GM18502 (cell line): ENCODE data around the gene RARS2.

ENCODE experiments used
- ATAC-seq: cut with Tn5 transposase; IDR thresholded peaks from one replicate; pipeline ENCODE4 v1.9.1; 2021; ENCODE audit warnings: mild to moderate bottlenecking; ENCODE audit not compliant: unreplicated experiment, poor library complexity

RARS2 gene

GRCh38 chr6:87574237-87574804 is 15.5 kb downstream of the RARS2 start:
- ATAC-seq: no peak

GRCh38 chr6:87573307-87574024 is 16.3 kb downstream of the RARS2 start:
- no peak for ATAC-seq

GRCh38 chr6:87572883-87573282 is 16.9 kb downstream of the RARS2 start:
- ATAC-seq: no peak

- no peak for ATAC-seq
These were observed 17.8 kb downstream of the RARS2 start for GRCh38 chr6:87572021-87572420.

- no peak for ATAC-seq
These were observed 28.8 kb downstream of the RARS2 start for GRCh38 chr6:87561017-87561416.

- no peak for ATAC-seq
These were observed 31.3 kb downstream of the RARS2 start for GRCh38 chr6:87558446-87558845.

- ATAC-seq: no peak
These were observed 34.3 kb downstream of the RARS2 start for GRCh38 chr6:87555506-87555905.

- no peak for ATAC-seq
These were observed 36.5 kb downstream of the RARS2 start for GRCh38 chr6:87553159-87553765.

- ATAC-seq: no peak
These were observed 38.0 kb downstream of the RARS2 start for GRCh38 chr6:87551799-87552198.

- no peak for ATAC-seq
These were observed 45.4 kb downstream of the RARS2 start for GRCh38 chr6:87544474-87544735.

- ATAC-seq: no peak
These were observed 45.9 kb downstream of the RARS2 start for GRCh38 chr6:87543696-87544473.

- ATAC-seq: no peak
These were observed 48.0 kb downstream of the RARS2 start for GRCh38 chr6:87541744-87542143.

- ATAC-seq: no peak
These were observed 48.7 kb downstream of the RARS2 start for GRCh38 chr6:87541041-87541440.

- ATAC-seq: no peak
These were observed 49.2 kb downstream of the RARS2 start for GRCh38 chr6:87540539-87540938.

- no peak for ATAC-seq
These were observed 50.2 kb downstream of the RARS2 start for GRCh38 chr6:87539554-87539953.

GRCh38 chr6:87538510-87539260 is 51.1 kb downstream of the RARS2 start:
- ATAC-seq: no peak

GRCh38 chr6:87534377-87535047 is 55.3 kb downstream of the RARS2 start:
- no peak for ATAC-seq

GRCh38 chr6:87529221-87529620 is 60.6 kb downstream of the RARS2 start:
- ATAC-seq: no peak

- ATAC-seq: no peak
These were observed 67.1 kb downstream of the RARS2 start for GRCh38 chr6:87522686-87523085.

GRCh38 chr6:87518453-87518852 is 71.3 kb downstream of the RARS2 start:
- no peak for ATAC-seq
